22Rv1 (cell line): ENCODE results near the gene DLG5.

Experiments
- CTCF ChIP-seq: fragments of 450-650 bp; IDR thresholded peaks from 2 replicates; pipeline ENCODE4 v1.5.1; 2017; ENCODE audit warnings: mild to moderate bottlenecking
- ZFX ChIP-seq: fragments of 450-650 bp; IDR thresholded peaks from 2 replicates; pipeline ENCODE4 v1.6.1; 2017; ENCODE audit warnings: antibody characterized with exemption, borderline replicate concordance

GRCh38 chr10:77869626-77870420 lies 56.7 kb downstream of the DLG5 start:
- TF ChIP-seq ZFX, result no peak
- no peak for TF ChIP-seq CTCF
